ENCODE data around the gene LEMD2.

DNA sequence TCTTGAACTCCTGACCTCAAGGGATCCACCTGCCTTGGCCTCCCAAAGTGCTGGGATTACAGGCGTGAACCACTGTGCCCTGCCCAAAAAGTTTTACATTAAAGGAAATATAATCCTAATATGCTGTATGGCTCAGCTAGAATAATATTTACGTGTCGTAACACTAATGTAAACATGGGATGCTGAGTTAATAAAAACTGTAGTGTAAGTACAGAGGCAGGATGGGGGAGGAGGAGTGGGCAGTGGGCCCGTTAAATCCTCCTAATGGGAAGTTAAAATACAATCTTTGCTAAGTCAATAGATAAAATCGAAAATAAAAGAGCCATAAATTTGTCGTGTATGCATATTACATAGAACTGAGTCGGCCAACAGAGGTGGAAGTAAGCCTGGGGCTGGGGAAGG, 30.1 kb downstream of the LEMD2 start:
- TF ChIP-seq TCF7L2 (IDR thresholded peaks at IDR 0.05; ENCODE audit: borderline replicate concordance, low read depth, low read length) = peak; percentile 50; the same call in 1 of the 2 replicates
- no peak for TF ChIP-seq ZNF10 (tag by site-specific recombination; IDR thresholded peaks at IDR 0.05)
- TF ChIP-seq, protein P1, sequence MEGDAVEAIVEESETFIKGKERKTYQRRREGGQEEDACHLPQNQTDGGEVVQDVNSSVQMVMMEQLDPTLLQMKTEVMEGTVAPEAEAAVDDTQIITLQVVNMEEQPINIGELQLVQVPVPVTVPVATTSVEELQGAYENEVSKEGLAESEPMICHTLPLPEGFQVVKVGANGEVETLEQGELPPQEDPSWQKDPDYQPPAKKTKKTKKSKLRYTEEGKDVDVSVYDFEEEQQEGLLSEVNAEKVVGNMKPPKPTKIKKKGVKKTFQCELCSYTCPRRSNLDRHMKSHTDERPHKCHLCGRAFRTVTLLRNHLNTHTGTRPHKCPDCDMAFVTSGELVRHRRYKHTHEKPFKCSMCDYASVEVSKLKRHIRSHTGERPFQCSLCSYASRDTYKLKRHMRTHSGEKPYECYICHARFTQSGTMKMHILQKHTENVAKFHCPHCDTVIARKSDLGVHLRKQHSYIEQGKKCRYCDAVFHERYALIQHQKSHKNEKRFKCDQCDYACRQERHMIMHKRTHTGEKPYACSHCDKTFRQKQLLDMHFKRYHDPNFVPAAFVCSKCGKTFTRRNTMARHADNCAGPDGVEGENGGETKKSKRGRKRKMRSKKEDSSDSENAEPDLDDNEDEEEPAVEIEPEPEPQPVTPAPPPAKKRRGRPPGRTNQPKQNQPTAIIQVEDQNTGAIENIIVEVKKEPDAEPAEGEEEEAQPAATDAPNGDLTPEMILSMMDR (tag by site-specific recombination; IDR thresholded peaks at IDR 0.05) = no peak
- TF ChIP-seq ZNF2 (tag by site-specific recombination; IDR thresholded peaks at IDR 0.05) = peak; percentile 51; the same call in 1 of the 2 replicates
- TF ChIP-seq, protein P2, sequence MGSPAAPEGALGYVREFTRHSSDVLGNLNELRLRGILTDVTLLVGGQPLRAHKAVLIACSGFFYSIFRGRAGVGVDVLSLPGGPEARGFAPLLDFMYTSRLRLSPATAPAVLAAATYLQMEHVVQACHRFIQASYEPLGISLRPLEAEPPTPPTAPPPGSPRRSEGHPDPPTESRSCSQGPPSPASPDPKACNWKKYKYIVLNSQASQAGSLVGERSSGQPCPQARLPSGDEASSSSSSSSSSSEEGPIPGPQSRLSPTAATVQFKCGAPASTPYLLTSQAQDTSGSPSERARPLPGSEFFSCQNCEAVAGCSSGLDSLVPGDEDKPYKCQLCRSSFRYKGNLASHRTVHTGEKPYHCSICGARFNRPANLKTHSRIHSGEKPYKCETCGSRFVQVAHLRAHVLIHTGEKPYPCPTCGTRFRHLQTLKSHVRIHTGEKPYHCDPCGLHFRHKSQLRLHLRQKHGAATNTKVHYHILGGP (tag by site-specific recombination; IDR thresholded peaks at IDR 0.05) = no peak
- TF ChIP-seq, protein P3, sequence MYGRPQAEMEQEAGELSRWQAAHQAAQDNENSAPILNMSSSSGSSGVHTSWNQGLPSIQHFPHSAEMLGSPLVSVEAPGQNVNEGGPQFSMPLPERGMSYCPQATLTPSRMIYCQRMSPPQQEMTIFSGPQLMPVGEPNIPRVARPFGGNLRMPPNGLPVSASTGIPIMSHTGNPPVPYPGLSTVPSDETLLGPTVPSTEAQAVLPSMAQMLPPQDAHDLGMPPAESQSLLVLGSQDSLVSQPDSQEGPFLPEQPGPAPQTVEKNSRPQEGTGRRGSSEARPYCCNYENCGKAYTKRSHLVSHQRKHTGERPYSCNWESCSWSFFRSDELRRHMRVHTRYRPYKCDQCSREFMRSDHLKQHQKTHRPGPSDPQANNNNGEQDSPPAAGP (tag by site-specific recombination; IDR thresholded peaks at IDR 0.05) = peak; percentile 98
- TF ChIP-seq, protein P4, sequence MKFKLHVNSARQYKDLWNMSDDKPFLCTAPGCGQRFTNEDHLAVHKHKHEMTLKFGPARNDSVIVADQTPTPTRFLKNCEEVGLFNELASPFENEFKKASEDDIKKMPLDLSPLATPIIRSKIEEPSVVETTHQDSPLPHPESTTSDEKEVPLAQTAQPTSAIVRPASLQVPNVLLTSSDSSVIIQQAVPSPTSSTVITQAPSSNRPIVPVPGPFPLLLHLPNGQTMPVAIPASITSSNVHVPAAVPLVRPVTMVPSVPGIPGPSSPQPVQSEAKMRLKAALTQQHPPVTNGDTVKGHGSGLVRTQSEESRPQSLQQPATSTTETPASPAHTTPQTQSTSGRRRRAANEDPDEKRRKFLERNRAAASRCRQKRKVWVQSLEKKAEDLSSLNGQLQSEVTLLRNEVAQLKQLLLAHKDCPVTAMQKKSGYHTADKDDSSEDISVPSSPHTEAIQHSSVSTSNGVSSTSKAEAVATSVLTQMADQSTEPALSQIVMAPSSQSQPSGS (tag by site-specific recombination; IDR thresholded peaks at IDR 0.05; ENCODE audit: low read depth) = 0 out of 2 replicates have a peak, but pooled peaks have one; percentile 15
- TF ChIP-seq ZBTB21 (tag by site-specific recombination; IDR thresholded peaks at IDR 0.05) = no peak
- peak; percentile 42; the same call in 1 of the 2 replicates for TF ChIP-seq ZNF366 (tag by site-specific recombination; conservative IDR thresholded peaks at IDR 0.05)

Data from HEK293 (cell line).